CD14-positive monocyte (primary cell): ENCODE results near the gene DNAJB8. TPM values are rescaled to one million over a fixed set of nuclear protein-coding genes. Genes with fewer than 3 reads are reported as not detected.
A peak's percentile ranks its signal among the peaks of the same experiment; 100 is the strongest.

Source experiments
- DNase-seq, 3 donors: peaks; one replicate each; pipeline ENCODE4 v3.0.0-alpha.2; 2011 to 2022
- H2AFZ ChIP-seq: 2 replicates; pipeline ENCODE4 v1.6.0; 2012; ENCODE audit warnings: mild to moderate bottlenecking, low read depth, low read length, inconsistent platforms; ENCODE audit not compliant: insufficient read depth, poor library complexity, severe bottlenecking
- H3K27ac ChIP-seq, 2 donors: 1 replicate in 1 of 2; 2 replicates in 1 of 2; pipeline ENCODE4 v1.5.1; 2012 to 2013; ENCODE audit warnings: low read length in 2 of 2, control low read depth in 1 of 2, inconsistent platforms in 1 of 2, low read depth in 1 of 2, mild to moderate bottlenecking in 1 of 2
- H3K27me3 ChIP-seq, 2 donors: one replicate each; pipeline versions ENCODE4 v1.6.0 to v1.6.1; 2011 to 2013; ENCODE audit warnings: low read length in 2 of 2; ENCODE audit not compliant: control insufficient read depth in 2 of 2, insufficient read depth in 2 of 2
- H3K36me3 ChIP-seq, 2 donors: replicated peaks in 1 of 2; 1 replicate in 1 of 2; 2 replicates in 1 of 2; pipeline versions ENCODE4 v1.5.1 to v1.6.1; 2012 to 2013; ENCODE audit warnings: low read length in 2 of 2, control low read depth in 1 of 2, inconsistent platforms in 1 of 2, mild to moderate bottlenecking in 1 of 2; ENCODE audit not compliant: insufficient read depth in 2 of 2, control insufficient read depth in 1 of 2
- H3K4me1 ChIP-seq, 2 donors: 1 replicate in 1 of 2; 2 replicates in 1 of 2; pipeline versions ENCODE4 v1.5.1 to v1.6.1; 2012 to 2013; ENCODE audit warnings: low read length in 2 of 2, control low read depth in 1 of 2, inconsistent platforms in 1 of 2, mild to moderate bottlenecking in 1 of 2, moderate library complexity in 1 of 2; ENCODE audit not compliant: insufficient read depth in 2 of 2, control insufficient read depth in 1 of 2
- H3K4me2 ChIP-seq: replicated peaks from 2 replicates; pipeline ENCODE3; 2012; ENCODE audit warnings: low read length, moderate library complexity, mild to moderate bottlenecking; ENCODE audit not compliant: poor library complexity, severe bottlenecking; ENCODE audit errors: extremely low read depth
- H3K4me3 ChIP-seq, 3 experiments: fragments of 200-600 bp in 1 of 3; sonication (generic) in 1 of 3; replicated peaks in 1 of 3; 1 replicate in 2 of 3; 2 replicates in 1 of 3; pipeline ENCODE4 v1.5.1; 2011 to 2013; ENCODE audit warnings: low read length in 3 of 3, mild to moderate bottlenecking in 3 of 3, control low read depth in 2 of 3, low read depth in 2 of 3, inconsistent platforms in 1 of 3, moderate library complexity in 1 of 3
- H3K79me2 ChIP-seq: 2 replicates; pipeline ENCODE4 v1.6.0; 2012; ENCODE audit warnings: mild to moderate bottlenecking, control low read depth, inconsistent platforms, low read length, moderate library complexity; ENCODE audit not compliant: insufficient read depth
- H3K9ac ChIP-seq: 2 replicates; pipeline ENCODE4 v1.6.0; 2017; ENCODE audit warnings: low read length, mild to moderate bottlenecking; ENCODE audit not compliant: insufficient read depth, poor library complexity, severe bottlenecking
- H3K9me3 ChIP-seq, 2 donors: replicated peaks in 1 of 2; 1 replicate in 1 of 2; 2 replicates in 1 of 2; pipeline versions ENCODE4 v1.5.1 to v1.6.1; 2012 to 2013; ENCODE audit warnings: low read length in 2 of 2, control low read depth in 1 of 2; ENCODE audit not compliant: control insufficient read depth in 1 of 2, insufficient read depth in 1 of 2
- H4K20me1 ChIP-seq: 2 replicates; pipeline ENCODE4 v1.6.0; 2012; ENCODE audit warnings: mild to moderate bottlenecking, low read length, control low read depth, moderate library complexity; ENCODE audit not compliant: insufficient read depth
- H3K27ac Mint-ChIP-seq, 7 donors: one replicate each; pipeline ENCODE4 v1.8.0; 2020; ENCODE audit warnings: mild to moderate bottlenecking in 7 of 7, mixed read lengths in 7 of 7, moderate library complexity in 6 of 7, inconsistent platforms in 2 of 7
- H3K27me3 Mint-ChIP-seq, 3 donors: one replicate each; pipeline ENCODE4 v1.8.0; 2021 to 2022; ENCODE audit warnings: low read depth in 3 of 3, mild to moderate bottlenecking in 3 of 3, mixed read lengths in 3 of 3, moderate library complexity in 3 of 3, inconsistent platforms in 1 of 3
- H3K36me3 Mint-ChIP-seq, 2 donors: one replicate each; pipeline ENCODE4 v1.8.0; 2020; ENCODE audit warnings: mixed read lengths in 2 of 2, inconsistent platforms in 1 of 2, mild to moderate bottlenecking in 1 of 2
- H3K4me1 Mint-ChIP-seq: one replicate; pipeline ENCODE4 v1.8.0; 2020; ENCODE audit warnings: mild to moderate bottlenecking, mixed read lengths
- H3K4me3 Mint-ChIP-seq, 2 donors: one replicate each; pipeline ENCODE4 v1.8.0; 2020; ENCODE audit warnings: mild to moderate bottlenecking in 2 of 2, mixed read lengths in 2 of 2, moderate library complexity in 1 of 2
- H3K9me3 Mint-ChIP-seq, 7 donors: one replicate each; pipeline ENCODE4 v1.8.0; 2020 to 2022; ENCODE audit warnings: mixed read lengths in 7 of 7, mild to moderate bottlenecking in 6 of 7, moderate library complexity in 6 of 7, inconsistent platforms in 2 of 7
- CTCF ChIP-seq: fragments of 200-600 bp; IDR thresholded peaks from one replicate; pipeline ENCODE4 v1.8.0; 2022; ENCODE audit warnings: antibody characterized with exemption, mild to moderate bottlenecking
- WGBS: methylation state at CpG from one replicate; pipeline ENCODE4 v1.1.5; 2013; ENCODE audit warnings: missing lambda C conversion rate; ENCODE audit not compliant: insufficient coverage; 5-methylcytosine and 5-hydroxymethylcytosine counted together
- intact Hi-C, 2 donors: fragments of 100-400 bp; cut with micrococcal nuclease; formaldehyde crosslinking; loops; one replicate each; pipeline versions ENCODE4 v1.15.0 to v1.15.1; 2023
- polyA plus RNA-seq, 3 donors: library from polyadenylated mRNA; depleted of rRNA in 1 of 3; unstranded in 2 of 3; stranded (reverse) in 1 of 3; fragments of 300-500 nt in 2 of 3; fragments of >200 nt in 1 of 3; fragmentation: Illumina TruSeq in 2 of 3; gene quantifications; 1 replicate in 2 of 3; 2 replicates in 1 of 3; pipeline ENCODE4 v1.2.3, GENCODE V29; 2012 to 2021

DNAJB8 gene
- polyA plus RNA-seq, 3 donors: not detected

DNA sequence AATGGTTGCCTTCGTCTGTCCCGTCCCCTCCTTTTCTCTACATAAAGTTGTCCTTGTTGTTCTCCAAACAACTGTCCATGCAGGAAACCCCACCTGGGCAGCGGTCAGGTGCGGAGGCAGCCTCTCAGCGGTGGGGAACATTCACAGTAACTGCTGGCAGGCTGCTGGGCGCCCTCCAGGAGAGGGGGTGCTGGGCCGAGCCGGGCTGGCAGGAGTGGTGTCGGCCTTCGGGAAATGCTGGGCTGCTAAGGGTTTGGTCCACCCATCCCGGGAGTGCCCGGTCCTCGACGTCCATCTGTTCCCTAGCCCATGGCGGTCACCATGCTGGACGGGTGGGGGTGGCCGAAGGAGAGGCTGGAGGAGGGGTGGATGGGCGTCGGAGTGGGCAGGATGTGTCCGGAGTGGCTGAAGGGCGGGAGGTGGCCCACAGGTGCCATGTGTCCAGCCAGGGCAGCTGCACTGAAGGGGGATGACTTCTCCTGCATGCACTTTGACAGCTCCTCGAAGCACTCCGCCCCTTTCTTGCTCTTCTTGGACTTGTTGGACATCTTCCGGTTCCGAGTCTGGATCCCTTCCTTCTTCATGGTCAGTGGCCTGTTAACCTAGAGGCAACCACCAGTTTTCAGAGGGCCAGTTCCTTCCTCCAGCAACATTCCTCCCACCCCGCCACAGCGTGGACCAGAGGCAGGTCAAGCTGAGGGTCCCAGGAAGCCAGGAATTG lies 14.2 kb upstream of the DNAJB8 start:
- Histone ChIP-seq H3K79me2 (no peaks in the 10 kb centered on the region), H4K20me1 (no peaks in the 10 kb centered on the region), H3K27ac (no peak overlapping the region), H3K4me2 (no peak overlapping the region), H3K4me1 (peaks cover 9 to 11% of the 10 kb centered on the region in 2 donors), H2AFZ (no peak overlapping the region), H3K36me3 (no peaks in the 10 kb centered on the region), H3K27me3 (peaks cover 40 to 48% of the 10 kb centered on the region in 2 donors), H3K4me3 (no peak overlapping the region), H3K9ac (no peak overlapping the region), H3K9me3 (peaks cover 0 to 23% of the 10 kb centered on the region in 2 donors)
- H3K27ac Mint-ChIP-seq: no peak overlapping the region
- WGBS: 96% methylated on average over 21 of the region's 27 CpGs
- DNase-seq: no peak
- H3K36me3 Mint-ChIP-seq: peaks cover 0 to 9% of the 10 kb centered on the region in 2 donors
- H3K9me3 Mint-ChIP-seq: peaks cover 0 to 21% (median 4%) of the 10 kb centered on the region in 7 donors
- peaks cover 55 to 63% (median 60%) of the 10 kb centered on the region in 3 donors for H3K27me3 Mint-ChIP-seq
- peak overlapping the region in 1 of 2 donors; percentile 26 for H3K4me3 Mint-ChIP-seq
- intact Hi-C loops: loop anchor here in 1 of 2 donors (5.0 to 10.0 kb wide), 2 partner anchors 126 to 406 kb away; no protein-coding TSS in a partner anchor
- no peak for TF ChIP-seq CTCF
- H3K4me1 Mint-ChIP-seq: peaks cover 17% of the 10 kb centered on the region

DNA sequence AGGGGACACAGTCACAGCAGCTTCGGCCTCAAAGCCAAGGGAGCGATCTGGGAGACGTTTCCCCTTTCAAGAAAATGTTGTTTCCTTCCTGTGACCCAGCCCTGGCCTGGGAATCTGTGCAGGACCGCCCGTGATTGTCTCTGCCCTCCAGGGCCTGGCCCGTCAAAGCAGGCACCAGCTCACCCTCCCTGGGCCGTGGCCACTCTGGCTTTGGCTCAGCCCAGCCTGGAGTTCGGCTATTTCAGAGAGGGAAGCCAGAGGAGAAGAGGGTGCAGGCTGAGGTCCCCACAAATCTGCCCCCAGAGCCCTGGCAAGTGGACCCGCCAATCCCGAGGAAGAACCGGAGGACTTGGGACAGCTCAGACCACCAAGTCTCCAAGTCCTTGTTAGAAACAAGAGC lies 13.6 kb upstream of the DNAJB8 start:
- peaks cover 0 to 17% of the 10 kb centered on the region in 2 donors for H3K9me3 ChIP-seq
- no peaks in the 10 kb centered on the region for H3K79me2 ChIP-seq
- DNase-seq: no peak
- H3K4me1 ChIP-seq: peaks cover 9 to 11% of the 10 kb centered on the region in 2 donors
- H3K36me3 Mint-ChIP-seq: peaks cover 0 to 9% of the 10 kb centered on the region in 2 donors
- intact Hi-C loops: loop anchor here in 1 of 2 donors (5.0 to 10.0 kb wide), 2 partner anchors 127 to 405 kb away; no protein-coding TSS in a partner anchor
- no peak overlapping the region for H3K4me3 ChIP-seq
- no peak overlapping the region for H3K4me3 Mint-ChIP-seq
- no peak overlapping the region for H3K27ac ChIP-seq
- H3K27me3 ChIP-seq: peaks cover 35 to 42% of the 10 kb centered on the region in 2 donors
- no peaks in the 10 kb centered on the region for H3K36me3 ChIP-seq
- peaks cover 17% of the 10 kb centered on the region for H3K4me1 Mint-ChIP-seq
- H3K27me3 Mint-ChIP-seq: peaks cover 49 to 57% (median 55%) of the 10 kb centered on the region in 3 donors
- H3K27ac Mint-ChIP-seq: no peak overlapping the region
- no peak overlapping the region for H3K9ac ChIP-seq
- peaks cover 0 to 19% (median 4%) of the 10 kb centered on the region in 7 donors for H3K9me3 Mint-ChIP-seq
- H3K4me2 ChIP-seq: no peak overlapping the region
- H2AFZ ChIP-seq: no peak overlapping the region
- 60% methylated on average over 9 of the region's 11 CpGs for WGBS
- no peak for TF ChIP-seq CTCF
- no peaks in the 10 kb centered on the region for H4K20me1 ChIP-seq
